GM18507 (cell line): ENCODE results near the gene SMIM36.
"Not testable (repeated sequence)": the region's sequence is repeated elsewhere in the genome, so short reads cannot be mapped to it uniquely, and the experiment has no call there.

Experiments
- DNase-seq: peaks from one replicate; pipeline ENCODE4 v3.0.0; 2011; ENCODE audit warnings: low read depth; ENCODE audit not compliant: insufficient read length; ENCODE audit errors: extremely low spot score
- FAIRE-seq: peaks from 2 replicates; lab custom pipeline; 2011; peaks lifted over from hg19 to GRCh38; lab: Jason Lieb, UNC

The SMIM36 gene

DNA sequence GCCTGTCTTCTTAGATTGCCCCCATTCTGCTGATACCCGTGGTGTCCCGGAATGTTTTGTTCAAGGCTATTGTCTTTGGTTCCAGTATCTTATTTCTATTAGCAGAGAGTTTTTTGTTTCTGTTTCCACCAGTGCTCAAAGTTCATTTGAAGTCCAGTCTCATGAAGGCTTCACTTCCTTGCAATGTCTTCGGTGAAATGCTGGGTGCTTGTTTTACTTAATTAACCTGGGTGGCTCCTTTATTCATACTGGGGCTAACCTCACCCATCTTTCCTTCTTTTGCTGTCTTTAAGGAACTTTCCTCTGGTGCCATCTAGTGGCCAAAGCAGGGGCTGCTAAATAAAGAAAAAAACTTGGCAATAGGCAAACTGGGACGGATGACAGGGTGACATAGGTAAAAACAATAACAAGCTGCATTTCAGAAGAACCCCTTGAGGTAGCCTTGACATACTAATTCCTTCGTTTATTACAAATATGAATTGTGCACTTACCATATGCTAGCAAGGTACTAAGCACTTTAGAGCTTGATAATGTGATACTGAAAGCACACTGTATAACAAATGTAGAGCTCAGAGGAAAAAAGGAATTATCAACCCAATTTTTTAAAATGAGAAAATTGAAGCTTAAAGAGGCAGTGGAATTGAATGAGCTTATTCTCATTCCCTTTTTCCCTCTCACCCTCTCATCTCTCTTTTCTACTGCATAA is 2.8 kb upstream of the SMIM36 start:
- peak; percentile 91 for FAIRE-seq

DNA sequence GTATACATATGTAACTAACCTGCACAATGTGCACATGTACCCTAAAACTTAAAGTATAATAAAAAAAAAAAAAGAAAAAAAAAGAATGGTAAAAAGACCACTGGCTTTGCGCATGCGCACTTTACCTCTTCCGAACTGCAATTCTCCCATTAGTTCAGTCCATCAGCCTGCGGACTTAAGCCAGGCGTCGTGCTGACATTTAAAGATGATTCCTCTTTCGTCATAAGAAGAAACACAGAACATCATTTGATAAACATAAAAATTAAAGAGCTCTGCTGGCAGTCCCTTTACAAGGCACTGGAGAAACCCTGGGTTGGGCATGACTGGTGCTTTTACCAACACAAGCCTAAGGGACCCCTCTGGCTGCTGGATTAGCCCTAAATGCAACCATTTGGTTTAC is 3.6 kb downstream of the SMIM36 start:
- DNase-seq, FAIRE-seq: not testable (repeated sequence)

More for the DNA sequence above, 2.8 kb upstream of the SMIM36 start:
- no peak for DNase-seq

DNA sequence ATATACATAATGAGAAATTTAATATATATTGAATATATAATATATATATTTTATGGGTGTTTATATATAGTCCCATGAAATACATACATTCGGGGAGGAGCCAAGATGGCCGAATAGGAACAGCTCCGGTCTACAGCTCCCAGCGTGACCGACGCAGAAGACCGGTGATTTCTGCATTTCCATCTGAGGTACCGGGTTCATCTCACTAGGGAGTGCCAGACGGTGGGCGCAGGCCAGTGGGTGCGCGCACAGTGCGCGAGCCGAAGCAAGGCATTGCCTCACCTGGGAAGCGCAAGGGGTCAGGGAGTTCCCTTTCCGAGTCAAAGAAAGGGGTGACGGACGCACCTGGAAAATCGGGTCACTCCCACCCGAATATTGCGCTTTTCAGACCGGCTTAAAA is 9.6 kb downstream of the SMIM36 start:
- FAIRE-seq, DNase-seq: not testable (repeated sequence)

DNA sequence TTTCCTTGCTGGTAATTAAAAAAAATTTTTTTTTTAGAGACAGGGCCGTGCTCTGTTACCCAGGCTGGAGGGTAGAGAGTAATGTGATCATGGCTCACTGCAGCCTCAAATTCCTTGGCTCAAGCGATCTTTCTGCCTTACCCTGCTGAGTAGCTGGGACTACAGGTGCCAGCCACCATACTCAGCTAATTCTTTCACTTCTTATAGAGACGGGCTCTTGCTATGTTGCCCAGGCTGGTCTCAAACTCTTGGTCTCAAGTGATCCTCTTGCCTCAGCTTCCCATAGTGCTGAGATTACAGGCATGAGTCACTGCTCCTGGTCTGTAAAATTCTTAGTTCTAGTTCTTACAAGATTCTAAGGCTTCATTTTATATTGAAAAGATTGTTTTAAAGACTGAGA is 11.1 kb downstream of the SMIM36 start:
- FAIRE-seq (no peak), DNase-seq (no peak)

DNA sequence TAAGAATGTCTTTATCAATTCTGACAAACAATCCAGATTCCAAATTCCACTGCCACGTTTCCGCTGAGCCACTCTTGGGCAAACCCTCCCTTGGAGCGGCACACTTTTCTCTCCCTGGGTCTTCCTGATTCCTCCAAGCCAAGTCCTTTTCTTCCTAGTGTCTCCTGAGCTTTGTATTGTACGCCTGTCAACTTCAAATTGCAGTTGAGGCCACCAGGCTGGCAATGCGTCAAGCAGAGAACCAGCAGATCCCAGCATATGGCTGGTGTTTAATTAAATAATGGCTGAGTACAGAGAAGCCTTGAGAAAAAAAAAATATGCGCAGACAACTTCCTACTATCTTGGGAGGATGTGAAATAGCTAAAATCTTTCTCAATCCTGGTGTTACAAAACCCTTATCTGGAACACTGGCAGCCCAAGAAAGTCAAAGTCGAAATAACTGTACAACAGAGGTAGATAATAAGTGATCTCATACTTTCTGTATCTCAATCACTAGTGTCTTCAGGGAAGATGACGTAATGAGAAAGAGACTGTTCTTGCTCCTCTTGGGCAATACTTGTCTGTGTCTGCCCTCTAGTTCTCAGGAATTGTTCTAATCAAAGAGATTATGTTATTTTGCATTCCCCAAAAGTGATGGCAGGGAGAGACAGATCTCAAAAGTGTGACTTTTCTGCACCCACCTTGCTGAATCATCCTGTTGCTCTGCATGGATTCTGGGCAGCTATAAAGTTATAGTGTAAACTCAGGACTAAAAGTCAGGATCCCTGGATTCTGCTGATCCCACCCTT is 15.0 kb downstream of the SMIM36 start:
- DNase-seq, result no peak
- no peak for FAIRE-seq

DNA sequence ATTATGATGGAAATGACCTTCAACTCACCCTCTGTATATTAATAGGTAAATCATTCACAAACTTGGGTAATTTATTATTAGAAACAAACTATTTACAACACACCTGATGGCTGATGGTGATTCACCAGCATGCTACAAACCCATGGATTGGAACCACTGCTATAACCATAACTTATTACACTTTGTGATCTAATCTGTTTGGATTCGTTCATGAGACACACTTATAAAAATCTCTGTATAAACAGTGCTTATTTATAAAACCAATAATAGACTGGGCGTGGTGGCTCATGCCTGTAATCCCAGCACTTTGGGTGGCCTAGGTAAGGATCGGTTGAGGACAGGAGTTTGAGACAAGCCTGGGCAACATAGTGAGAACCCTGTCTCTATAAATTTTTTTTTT is 16.0 kb downstream of the SMIM36 start:
- no peak for DNase-seq
- FAIRE-seq, result no peak

DNA sequence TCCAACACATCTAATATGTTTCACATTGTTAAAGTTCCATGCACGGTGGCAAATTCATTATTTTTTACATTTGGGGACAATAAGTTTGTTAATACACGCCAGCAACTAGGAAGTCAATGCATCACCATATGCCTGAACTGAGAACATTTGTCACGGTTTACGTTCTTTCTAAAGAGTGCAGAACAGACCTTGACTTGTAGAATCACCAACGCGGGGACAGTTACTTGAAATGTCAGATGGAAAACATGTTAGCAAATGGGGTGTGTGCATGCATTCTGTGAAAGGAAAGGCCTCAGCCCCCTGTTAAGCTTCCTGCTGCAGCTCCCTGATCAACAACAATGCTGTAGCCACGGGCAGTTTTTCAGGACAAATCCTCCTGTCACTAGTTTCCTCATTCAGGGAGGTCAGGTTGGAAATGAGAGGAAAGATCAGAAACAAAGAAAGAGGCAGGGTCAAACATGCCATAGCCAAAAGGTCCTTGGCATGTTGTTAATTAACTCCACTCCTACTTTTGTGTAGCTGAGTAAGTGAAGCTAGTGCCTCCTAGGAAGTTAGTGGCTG is 18.4 kb downstream of the SMIM36 start:
- DNase-seq (no peak), FAIRE-seq (no peak)

DNA sequence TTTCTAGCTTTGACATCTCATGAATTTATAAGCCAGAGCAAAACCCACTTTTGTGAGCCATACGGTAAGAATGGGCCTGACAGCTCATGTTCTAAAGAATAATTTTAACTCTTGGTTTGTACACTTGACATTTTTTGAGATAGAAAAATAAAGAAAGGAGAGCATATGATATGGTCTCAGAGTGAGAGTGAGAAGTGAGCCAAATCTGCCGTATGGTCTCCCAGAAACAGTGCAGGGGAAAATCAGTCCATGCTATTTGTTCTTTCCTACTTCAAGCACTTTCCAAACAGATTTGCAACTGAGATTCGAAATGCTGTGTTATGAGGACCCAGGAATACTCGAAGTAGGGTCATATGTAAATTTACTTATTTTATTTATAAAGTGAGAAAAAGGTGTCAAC is 20.9 kb downstream of the SMIM36 start:
- FAIRE-seq (no peak), DNase-seq (no peak)

DNA sequence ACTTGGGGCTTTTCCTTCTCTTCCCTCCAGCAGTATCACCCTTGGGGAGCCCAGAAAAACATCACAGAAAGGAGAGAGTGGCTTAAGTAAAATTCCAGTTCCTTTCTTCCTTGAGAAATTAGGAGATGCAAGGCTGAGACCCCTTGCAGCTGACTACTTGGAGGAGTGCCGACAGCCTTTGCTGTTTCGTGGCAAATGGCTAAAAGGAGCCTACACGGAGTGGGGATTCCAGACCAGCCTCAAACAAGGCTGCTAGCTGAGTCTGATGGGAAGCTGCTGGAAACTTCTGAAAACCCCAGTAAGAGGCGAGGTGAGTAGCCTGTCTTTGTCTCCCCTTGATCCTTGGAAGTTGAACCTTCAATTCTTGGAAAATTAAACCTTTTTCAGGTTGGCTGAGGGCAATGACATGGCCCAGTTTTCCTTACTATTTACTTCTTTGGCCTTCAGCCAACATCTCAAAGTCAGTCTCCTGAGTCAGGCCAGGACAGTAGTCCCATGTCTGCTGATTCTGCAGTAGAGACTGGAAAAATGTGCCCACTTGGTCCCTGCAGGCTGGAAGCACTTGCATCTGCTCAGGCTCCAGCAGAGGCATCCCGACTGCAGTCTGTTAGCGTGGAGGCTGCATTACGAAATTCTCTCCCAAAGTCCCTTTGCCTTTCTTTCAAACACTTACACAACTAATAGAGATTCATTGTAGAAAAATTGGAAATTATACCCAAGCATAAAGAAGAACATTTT is 23.4 kb downstream of the SMIM36 start:
- DNase-seq (no peak), FAIRE-seq (no peak)

DNA sequence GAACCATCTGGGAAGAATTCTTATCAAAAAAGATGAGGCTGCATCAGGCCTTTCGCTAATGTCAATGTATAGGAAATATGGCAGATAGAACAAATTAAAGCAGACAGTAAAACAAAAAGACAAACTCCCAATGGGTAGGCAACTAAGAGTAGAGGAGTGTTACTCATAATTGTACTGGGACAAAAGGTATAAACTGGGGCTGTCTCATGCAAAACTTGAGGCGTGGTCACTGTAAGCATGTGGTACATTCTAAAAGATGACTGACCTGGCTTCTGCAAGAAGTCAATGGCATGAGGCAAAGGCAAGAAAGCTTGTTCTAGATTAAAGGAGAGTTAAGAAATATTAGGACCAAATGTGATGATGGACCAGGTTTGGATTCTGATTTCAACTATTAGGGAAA is 26.7 kb downstream of the SMIM36 start:
- no peak for FAIRE-seq
- DNase-seq, result no peak

DNA sequence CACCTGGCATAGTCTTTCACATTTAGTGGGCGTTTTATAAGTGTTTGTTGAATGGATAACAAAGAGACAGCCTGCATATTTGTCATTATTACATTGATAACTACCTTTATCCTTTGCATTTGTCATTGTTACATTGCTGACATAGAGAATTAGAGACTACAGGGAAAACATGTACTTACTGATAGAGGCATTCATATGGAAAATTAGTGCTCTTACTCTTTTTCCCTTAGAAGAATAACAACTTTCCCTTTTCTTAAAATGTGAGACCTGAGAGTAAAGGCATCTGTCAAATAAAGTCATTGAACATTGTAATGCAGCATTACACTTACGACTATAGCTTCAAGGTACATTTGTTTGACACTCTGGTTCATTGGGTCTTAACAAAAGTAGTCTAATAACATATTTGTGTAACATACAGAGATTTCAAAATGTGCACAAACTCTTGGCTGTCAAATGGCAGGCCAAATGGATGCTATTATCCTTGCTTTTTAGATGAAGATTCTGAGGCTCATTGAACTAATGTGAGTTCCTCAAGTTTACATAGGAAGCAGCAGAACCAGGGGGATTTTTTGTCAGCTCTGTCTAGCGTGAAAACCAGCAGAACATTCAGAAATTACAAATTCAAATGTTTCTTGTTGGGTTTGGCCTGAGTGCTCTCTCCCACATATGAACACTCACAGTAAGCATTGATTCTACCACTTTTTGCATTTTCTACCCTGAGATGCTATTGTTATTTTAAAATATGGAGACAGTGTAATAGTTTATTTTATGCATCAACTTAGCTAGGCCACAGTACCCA is 28.5 kb downstream of the SMIM36 start:
- DNase-seq (no peak), FAIRE-seq (no peak)

DNA sequence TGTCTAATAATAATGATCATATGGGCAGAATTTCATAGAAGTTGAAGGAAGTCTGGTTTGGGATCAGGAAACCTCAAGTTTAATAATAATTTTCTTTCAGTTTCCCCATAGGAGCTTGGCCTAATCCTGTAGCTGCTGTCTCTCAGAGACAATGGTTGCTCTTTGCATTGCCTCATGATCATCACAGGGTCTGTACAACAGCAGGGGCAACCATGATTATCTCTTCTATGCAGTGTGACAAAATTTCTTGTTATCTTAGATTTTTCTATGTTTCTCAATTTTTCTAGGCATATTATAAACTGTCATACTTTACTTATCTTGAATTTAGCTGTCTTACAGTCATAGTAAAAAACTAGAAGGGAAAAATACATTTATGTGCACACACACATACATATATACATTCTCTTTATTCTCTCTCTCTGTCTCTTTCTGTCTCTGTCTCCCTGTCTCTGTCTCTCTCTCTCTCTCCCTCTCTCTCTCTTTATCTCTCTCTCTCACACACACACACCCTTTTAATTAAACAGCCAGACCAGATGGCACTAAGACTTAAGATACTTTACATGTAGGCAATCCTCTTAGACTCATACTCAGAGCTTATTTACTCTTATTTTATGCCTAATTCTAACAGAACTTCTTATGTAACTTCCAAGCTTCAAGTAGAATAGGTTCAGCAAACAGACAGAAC is 30.5 kb downstream of the SMIM36 start:
- FAIRE-seq, result no peak
- no peak for DNase-seq

DNA sequence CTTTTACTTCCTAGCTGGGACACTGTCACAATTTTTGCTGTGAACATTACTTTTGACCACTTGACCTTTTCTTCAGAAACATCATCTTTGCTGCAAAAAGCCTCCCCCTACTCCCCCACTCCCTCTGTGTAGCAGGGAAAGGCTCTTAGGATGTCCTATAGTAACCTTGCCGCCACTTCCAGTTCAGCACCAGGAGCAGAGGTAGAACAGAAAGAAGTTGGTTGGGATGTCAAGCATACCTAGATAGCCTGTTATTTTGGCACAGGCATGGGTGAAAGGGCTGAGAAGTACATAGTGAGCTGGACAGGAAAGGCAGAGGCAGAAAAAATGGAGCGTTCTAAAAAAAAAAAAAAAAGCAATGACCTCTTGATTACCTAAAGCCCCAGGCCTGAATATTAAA is 31.3 kb downstream of the SMIM36 start:
- DNase-seq (no peak), FAIRE-seq (no peak)

DNA sequence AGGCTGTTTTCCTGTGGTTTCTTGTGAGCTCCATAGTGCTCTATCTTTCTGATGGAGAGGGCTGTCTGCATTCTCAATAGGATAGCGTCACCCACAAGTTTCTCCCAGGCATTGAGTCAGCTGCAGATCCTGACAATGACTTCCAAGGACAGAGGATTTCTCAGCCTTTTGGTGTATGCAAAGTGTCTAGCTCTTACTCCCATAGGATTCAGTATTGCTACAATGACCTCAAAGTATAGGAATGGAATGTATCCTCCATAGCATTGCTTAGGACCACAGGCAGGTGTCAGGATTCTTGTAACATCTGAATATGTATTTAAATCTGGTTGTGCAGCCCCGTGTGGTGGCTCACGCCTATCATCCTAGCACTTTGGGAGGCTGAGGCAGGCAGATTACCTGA is 32.3 kb downstream of the SMIM36 start:
- DNase-seq, result no peak
- FAIRE-seq, result no peak

DNA sequence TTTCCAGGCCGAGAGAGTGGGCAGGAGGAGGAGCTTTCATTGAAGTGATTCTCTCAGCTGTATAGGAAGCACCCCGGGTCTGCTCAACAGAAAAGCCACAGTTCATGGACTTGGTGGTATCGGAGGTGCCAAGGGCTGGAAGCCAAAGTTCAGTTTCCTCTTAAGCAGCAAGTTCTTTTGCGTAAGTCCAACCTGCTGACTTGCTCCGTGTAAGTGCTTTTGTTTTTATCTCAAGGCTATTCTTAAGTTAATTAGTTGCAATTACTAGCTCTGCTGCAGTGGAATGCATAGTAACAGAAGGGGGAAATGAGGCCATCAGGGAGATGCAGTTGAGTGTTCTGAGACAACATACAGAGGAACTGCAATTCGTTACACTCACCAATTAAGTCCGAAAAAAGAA is 44.6 kb downstream of the SMIM36 start:
- DNase-seq (no peak), FAIRE-seq (no peak)

DNA sequence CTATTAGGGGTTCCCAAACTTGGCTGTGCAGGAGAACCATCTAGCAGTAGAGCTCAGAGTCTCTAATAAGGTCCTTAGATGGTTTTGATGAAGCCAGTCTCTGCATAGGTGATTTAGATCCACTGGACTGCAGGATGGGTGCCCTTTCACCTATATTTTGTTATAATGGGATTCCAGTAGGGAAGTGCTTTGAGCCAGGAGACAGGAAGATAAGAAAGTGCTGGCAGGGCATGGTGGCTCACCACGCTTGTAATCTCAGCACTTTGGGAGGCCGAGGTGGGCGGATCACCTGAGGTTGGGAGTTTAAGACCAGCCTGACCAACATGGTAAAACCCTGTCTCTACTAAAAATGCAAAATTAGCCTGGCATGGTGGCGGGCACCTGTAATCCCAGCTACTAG is 45.5 kb downstream of the SMIM36 start:
- FAIRE-seq, DNase-seq: not testable (repeated sequence)

DNA sequence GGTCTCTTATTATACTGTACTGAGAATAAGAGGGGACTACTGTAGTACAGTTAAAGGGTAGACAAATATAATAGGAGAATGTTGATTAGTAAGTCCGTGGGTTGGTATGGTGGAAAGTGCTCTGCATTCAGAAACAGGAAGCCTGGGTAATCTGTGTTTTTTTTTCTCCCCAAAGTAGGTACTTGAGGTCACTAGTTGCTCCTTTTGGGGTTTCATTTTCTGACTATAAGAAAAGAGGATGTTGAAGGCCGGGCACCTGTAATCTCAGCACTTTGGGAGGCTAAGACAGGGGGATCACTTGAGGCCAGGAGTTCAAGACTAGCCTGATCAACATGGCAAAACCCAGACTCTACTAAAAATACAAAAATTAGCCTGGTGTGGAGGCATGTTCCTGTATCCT is 47.7 kb downstream of the SMIM36 start:
- FAIRE-seq (peak; percentile 86), DNase-seq (no peak)

DNA sequence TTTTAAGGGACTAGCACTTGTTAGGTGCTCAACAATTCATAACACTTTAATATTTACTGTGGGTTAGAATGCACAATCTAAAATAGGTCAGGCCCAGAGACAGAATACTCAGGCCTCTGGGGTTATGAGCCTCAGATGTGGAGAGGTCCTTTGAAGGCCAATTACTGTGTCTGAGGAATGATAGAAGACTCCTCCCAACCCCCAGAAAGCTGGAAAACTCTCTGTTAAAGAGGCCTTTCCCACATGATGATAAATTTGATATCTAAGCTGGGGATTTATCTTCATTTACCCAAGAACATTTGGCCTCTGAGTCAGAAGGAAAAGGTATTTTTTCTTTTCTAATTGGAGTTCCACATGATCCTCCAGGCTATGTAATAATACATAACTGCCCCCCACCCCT is 48.5 kb downstream of the SMIM36 start:
- FAIRE-seq, result peak; percentile 12
- no peak for DNase-seq

DNA sequence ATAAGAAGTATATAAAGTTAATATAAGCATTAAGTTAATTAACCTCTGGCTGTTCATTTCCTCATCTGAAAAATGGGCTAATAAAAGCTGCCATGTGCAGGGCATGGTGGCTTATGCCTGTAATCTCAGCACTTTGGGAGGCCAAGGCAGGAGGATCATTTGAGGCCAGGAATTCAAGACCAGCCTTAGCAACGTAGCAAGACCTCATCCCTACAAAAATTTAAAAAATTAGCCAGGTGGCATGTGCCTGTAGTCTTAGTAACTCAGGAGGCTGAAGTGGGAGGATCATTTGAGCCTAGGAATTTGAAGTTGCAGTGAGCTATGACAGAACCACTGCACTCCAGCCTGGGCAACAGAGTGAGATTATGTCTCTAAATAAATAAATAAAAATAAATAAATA is 49.0 kb downstream of the SMIM36 start:
- FAIRE-seq, result no peak

More for the DNA sequence above, 49.0 kb downstream of the SMIM36 start:
- DNase-seq, result no peak
